M059J (cell line): ENCODE data around the gene MGAT5B. TPM values are rescaled to one million over a fixed set of nuclear protein-coding genes. Genes with fewer than 3 reads are reported as not detected.
"Not testable (repeated sequence)": the region's sequence is repeated elsewhere in the genome, so short reads cannot be mapped to it uniquely, and the experiment has no call there.

ENCODE experiments used
- DNase-seq: peaks from one replicate; pipeline ENCODE4 v3.0.0-alpha.2; 2012; ENCODE audit warnings: low read depth
- total RNA-seq: library from RNA; depleted of rRNA; stranded (reverse); fragments of >200 nt; shearing (Covaris generic); gene quantifications from 2 replicates; pipeline ENCODE4 v1.2.3, GENCODE V29; 2014; rRNA removed

Gene MGAT5B
- total RNA-seq, 1 experiment from 2014 or later, result 11.8 TPM

- not testable (repeated sequence) for DNase-seq
Observed at GRCh38 chr17:76978050-76978449, 109.8 kb downstream of the MGAT5B start.

- DNase-seq, result no peak
Observed at GRCh38 chr17:76981545-76982295, 113.5 kb downstream of the MGAT5B start.

- DNase-seq, result no peak
Observed at GRCh38 chr17:76982408-76983074, 114.3 kb downstream of the MGAT5B start.

GRCh38 chr17:76983075-76983775 lies 115.0 kb downstream of the MGAT5B start:
- no peak for DNase-seq

GRCh38 chr17:76986365-76986764 lies 118.2 kb downstream of the MGAT5B start:
- DNase-seq, result no peak

GRCh38 chr17:76987486-76988093 lies 119.4 kb downstream of the MGAT5B start:
- DNase-seq, result no peak

- no peak for DNase-seq
Observed at GRCh38 chr17:76988796-76989195, 120.6 kb downstream of the MGAT5B start.

- DNase-seq, result no peak
Observed at GRCh38 chr17:76989519-76989918, 121.3 kb downstream of the MGAT5B start.

GRCh38 chr17:76992891-76993290 lies 124.7 kb downstream of the MGAT5B start:
- DNase-seq, result peak; percentile 24

- no peak for DNase-seq
Observed at GRCh38 chr17:76993651-76994050, 125.4 kb downstream of the MGAT5B start.

- DNase-seq, result peak; percentile 42
Observed at GRCh38 chr17:76994237-76994637, 126.0 kb downstream of the MGAT5B start.

- DNase-seq, result no peak
Observed at GRCh38 chr17:76995387-76996105, 127.3 kb downstream of the MGAT5B start.

GRCh38 chr17:76996741-76997694 lies 128.8 kb downstream of the MGAT5B start:
- no peak for DNase-seq

GRCh38 chr17:76997981-76998531 lies 129.9 kb downstream of the MGAT5B start:
- DNase-seq, result peak; percentile 36

GRCh38 chr17:76998839-76999238 lies 130.6 kb downstream of the MGAT5B start:
- no peak for DNase-seq

Other genes starting within 250 kb of the MGAT5B start
- gene ST6GALNAC1, start 224.6 kb upstream of the MGAT5B start, total RNA-seq, result not detected in 2 replicates
- gene MXRA7, start 157.4 kb upstream of the MGAT5B start, total RNA-seq, result 125 and 142 TPM in 2 replicates
- 28.6 and 40.5 TPM in 2 replicates for gene JMJD6, start 141.8 kb upstream of the MGAT5B start, total RNA-seq
- 41.0 and 60.8 TPM in 2 replicates for gene METTL23, start 141.6 kb upstream of the MGAT5B start, total RNA-seq
- 225 and 289 TPM in 2 replicates for gene SRSF2, start 131.1 kb upstream of the MGAT5B start, total RNA-seq
- 15.8 and 16.4 TPM in 2 replicates for gene MFSD11, start 130.3 kb upstream of the MGAT5B start, total RNA-seq